ENCODE data around the gene PTPRE.

- TF ChIP-seq MYC (IDR thresholded peaks at IDR 0.05; ENCODE audit: low read depth, low read length), result no peak
- TF ChIP-seq CTCF (IDR thresholded peaks at IDR 0.05; ENCODE audit: low read depth, low read length), result no peak
- no peak for TF ChIP-seq POLR2A (IDR thresholded peaks at IDR 0.05; ENCODE audit: extremely low read depth, insufficient read length)
- TF ChIP-seq MAX (IDR thresholded peaks at IDR 0.05; ENCODE audit: low read depth, low read length), result no peak
These were observed 1.4 kb downstream of the PTPRE start for GRCh38 chr10:127908106-127908958.
